ENCODE measurements around the gene ADAM12.

- TF ChIP-seq, protein P1, sequence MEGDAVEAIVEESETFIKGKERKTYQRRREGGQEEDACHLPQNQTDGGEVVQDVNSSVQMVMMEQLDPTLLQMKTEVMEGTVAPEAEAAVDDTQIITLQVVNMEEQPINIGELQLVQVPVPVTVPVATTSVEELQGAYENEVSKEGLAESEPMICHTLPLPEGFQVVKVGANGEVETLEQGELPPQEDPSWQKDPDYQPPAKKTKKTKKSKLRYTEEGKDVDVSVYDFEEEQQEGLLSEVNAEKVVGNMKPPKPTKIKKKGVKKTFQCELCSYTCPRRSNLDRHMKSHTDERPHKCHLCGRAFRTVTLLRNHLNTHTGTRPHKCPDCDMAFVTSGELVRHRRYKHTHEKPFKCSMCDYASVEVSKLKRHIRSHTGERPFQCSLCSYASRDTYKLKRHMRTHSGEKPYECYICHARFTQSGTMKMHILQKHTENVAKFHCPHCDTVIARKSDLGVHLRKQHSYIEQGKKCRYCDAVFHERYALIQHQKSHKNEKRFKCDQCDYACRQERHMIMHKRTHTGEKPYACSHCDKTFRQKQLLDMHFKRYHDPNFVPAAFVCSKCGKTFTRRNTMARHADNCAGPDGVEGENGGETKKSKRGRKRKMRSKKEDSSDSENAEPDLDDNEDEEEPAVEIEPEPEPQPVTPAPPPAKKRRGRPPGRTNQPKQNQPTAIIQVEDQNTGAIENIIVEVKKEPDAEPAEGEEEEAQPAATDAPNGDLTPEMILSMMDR (conservative IDR thresholded peaks at IDR 0.05): no peak
- TF ChIP-seq EZH2 (IDR thresholded peaks at IDR 0.05; ENCODE audit: low read depth): no peak
Measured at GRCh38 chr10:126407831-126408230, 19.6 kb upstream of the ADAM12 start.
